IMR-90 (cell line): ENCODE results near the gene TJP3.

ENCODE experiments used
- BHLHE40 ChIP-seq: fragments of 150-350 bp; IDR thresholded peaks from 2 replicates; pipeline ENCODE4 v1.6.1; 2016; ENCODE audit warnings: mild to moderate bottlenecking, low read depth, low read length
- CEBPB ChIP-seq: IDR thresholded peaks from 2 replicates; pipeline ENCODE4 v1.6.1; 2012; ENCODE audit warnings: low read depth, low read length, improper control_type of control experiment
- CHD1 ChIP-seq: IDR thresholded peaks from 2 replicates; pipeline ENCODE4 v1.6.1; 2012; ENCODE audit warnings: low read depth, low read length, improper control_type of control experiment
- FOS ChIP-seq: fragments of 150-350 bp; IDR thresholded peaks from 2 replicates; pipeline ENCODE4 v1.6.1; 2016; ENCODE audit warnings: low read depth, low read length
- MAFK ChIP-seq: IDR thresholded peaks from 2 replicates; pipeline ENCODE4 v1.6.1; 2012; ENCODE audit warnings: low read depth, low read length, improper control_type of control experiment
- MAZ ChIP-seq: IDR thresholded peaks from 2 replicates; pipeline ENCODE4 v1.6.1; 2012; ENCODE audit warnings: low read depth, mild to moderate bottlenecking, low read length, improper control_type of control experiment, moderate library complexity, borderline replicate concordance
- MXI1 ChIP-seq: IDR thresholded peaks from 2 replicates; pipeline ENCODE4 v1.6.1; 2012; ENCODE audit warnings: low read depth, mild to moderate bottlenecking, low read length, moderate library complexity, borderline replicate concordance
- POLR2A ChIP-seq: IDR thresholded peaks from 2 replicates; pipeline ENCODE4 v1.6.1; 2012; ENCODE audit warnings: mild to moderate bottlenecking, low read depth, low read length
- RAD21 ChIP-seq: IDR thresholded peaks from 2 replicates; pipeline ENCODE4 v1.6.1; 2012; ENCODE audit warnings: low read length, improper control_type of control experiment
- SMC3 ChIP-seq: fragments of 150-350 bp; IDR thresholded peaks from 2 replicates; pipeline ENCODE4 v1.6.1; 2016; ENCODE audit warnings: low read depth, mild to moderate bottlenecking, antibody characterized with exemption, low read length, moderate library complexity
- TF ChIP-seq, protein P1 (sequence below): conservative IDR thresholded peaks from 2 replicates; pipeline ENCODE4 v1.5.1; 2012; ENCODE audit warnings: mild to moderate bottlenecking, low read depth, low read length, improper control_type of control experiment
- TF ChIP-seq, protein P2 (sequence below): fragments of 150-350 bp; IDR thresholded peaks from 2 replicates; pipeline ENCODE4 v1.6.1; 2017; ENCODE audit warnings: mild to moderate bottlenecking, antibody characterized with exemption, low read length, low read depth
- TF ChIP-seq, protein P3 (sequence below): fragments of 150-350 bp; IDR thresholded peaks from 2 replicates; pipeline ENCODE4 v1.6.1; 2016; ENCODE audit warnings: low read depth, mild to moderate bottlenecking, low read length, moderate library complexity, borderline replicate concordance

DNA sequence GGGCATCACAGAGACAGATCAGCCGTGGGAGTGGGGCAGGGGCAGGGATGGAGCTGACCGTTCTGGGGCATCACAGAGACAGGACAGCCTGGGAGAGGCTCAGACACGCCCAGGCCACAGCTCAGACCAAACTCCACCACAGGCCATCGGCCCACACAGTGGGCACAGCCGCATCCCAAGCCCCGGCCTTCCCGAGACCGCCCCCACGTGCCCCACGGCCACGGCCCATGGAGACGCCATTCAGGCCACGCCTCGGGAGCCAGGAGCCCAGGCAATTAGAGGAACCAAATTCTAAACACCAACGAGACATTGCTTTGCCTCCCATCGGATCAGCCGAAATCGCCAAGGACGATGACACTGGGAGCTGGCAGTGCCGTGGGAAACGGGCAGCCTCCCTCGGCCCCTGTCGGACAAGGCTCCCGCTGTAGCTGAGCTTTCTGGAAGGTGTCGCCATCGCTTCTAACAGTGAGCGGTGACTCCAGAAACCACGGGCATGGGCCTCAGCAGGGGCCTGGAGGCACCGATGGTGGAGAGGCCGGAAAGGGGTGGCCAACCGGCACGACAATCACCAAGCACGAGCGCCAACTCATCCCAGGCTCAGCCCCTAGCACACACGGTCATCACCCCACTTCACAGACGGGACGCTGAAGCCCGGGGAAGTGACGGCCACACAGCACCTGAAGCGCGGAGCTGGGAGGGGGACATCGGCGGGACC is 10.4 kb upstream of the TJP3 start:
- TF ChIP-seq, protein P1, sequence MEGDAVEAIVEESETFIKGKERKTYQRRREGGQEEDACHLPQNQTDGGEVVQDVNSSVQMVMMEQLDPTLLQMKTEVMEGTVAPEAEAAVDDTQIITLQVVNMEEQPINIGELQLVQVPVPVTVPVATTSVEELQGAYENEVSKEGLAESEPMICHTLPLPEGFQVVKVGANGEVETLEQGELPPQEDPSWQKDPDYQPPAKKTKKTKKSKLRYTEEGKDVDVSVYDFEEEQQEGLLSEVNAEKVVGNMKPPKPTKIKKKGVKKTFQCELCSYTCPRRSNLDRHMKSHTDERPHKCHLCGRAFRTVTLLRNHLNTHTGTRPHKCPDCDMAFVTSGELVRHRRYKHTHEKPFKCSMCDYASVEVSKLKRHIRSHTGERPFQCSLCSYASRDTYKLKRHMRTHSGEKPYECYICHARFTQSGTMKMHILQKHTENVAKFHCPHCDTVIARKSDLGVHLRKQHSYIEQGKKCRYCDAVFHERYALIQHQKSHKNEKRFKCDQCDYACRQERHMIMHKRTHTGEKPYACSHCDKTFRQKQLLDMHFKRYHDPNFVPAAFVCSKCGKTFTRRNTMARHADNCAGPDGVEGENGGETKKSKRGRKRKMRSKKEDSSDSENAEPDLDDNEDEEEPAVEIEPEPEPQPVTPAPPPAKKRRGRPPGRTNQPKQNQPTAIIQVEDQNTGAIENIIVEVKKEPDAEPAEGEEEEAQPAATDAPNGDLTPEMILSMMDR = no peak
- TF ChIP-seq RAD21 (no peak), POLR2A (no peak), MAZ (no peak), CHD1 (no peak), MAFK (no peak), FOS (no peak), CEBPB (no peak), BHLHE40 (no peak), SMC3 (no peak), MXI1 (no peak)
- TF ChIP-seq, protein P2, sequence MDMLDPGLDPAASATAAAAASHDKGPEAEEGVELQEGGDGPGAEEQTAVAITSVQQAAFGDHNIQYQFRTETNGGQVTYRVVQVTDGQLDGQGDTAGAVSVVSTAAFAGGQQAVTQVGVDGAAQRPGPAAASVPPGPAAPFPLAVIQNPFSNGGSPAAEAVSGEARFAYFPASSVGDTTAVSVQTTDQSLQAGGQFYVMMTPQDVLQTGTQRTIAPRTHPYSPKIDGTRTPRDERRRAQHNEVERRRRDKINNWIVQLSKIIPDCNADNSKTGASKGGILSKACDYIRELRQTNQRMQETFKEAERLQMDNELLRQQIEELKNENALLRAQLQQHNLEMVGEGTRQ = no peak
- TF ChIP-seq, protein P3, sequence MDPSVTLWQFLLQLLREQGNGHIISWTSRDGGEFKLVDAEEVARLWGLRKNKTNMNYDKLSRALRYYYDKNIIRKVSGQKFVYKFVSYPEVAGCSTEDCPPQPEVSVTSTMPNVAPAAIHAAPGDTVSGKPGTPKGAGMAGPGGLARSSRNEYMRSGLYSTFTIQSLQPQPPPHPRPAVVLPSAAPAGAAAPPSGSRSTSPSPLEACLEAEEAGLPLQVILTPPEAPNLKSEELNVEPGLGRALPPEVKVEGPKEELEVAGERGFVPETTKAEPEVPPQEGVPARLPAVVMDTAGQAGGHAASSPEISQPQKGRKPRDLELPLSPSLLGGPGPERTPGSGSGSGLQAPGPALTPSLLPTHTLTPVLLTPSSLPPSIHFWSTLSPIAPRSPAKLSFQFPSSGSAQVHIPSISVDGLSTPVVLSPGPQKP = no peak
